HG03060 (cell line): ENCODE data around the gene SMCO2.

Experiments used
- ATAC-seq: cut with Tn5 transposase; IDR thresholded peaks from one replicate; pipeline ENCODE4 v1.9.1; 2021; ENCODE audit warnings: low read depth, moderate number of reproducible peaks; ENCODE audit not compliant: unreplicated experiment

SMCO2 gene

GRCh38 chr12:27548301-27549199 lies 102.0 kb downstream of the SMCO2 start:
- no peak for ATAC-seq

DNA sequence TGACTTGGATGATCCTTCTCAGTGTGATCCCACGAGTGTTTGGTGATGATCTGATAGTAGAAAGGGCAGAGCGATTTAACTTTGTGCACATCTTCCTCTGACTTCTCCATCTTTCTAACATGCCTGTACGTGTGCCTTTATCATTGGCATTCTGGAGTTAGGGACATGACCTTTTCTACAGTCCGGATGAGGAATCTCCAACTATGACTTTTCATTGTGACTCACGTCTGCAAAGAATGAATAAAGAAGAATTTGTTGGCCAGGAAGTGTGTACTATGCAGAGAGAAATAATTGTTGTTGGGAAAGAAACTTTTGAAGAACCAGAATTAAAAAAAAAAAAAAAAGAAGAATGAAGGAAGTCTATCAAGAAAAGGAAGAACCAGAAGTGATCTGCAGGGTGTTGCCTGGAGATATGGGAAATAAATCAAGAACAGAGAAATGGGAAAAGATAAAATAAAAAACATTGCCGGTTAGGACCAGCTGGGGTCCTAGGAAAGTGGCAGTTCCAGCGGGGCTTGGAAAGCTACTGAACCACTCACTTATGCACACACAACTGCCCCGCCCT lies 102.8 kb downstream of the SMCO2 start:
- no peak for ATAC-seq

DNA sequence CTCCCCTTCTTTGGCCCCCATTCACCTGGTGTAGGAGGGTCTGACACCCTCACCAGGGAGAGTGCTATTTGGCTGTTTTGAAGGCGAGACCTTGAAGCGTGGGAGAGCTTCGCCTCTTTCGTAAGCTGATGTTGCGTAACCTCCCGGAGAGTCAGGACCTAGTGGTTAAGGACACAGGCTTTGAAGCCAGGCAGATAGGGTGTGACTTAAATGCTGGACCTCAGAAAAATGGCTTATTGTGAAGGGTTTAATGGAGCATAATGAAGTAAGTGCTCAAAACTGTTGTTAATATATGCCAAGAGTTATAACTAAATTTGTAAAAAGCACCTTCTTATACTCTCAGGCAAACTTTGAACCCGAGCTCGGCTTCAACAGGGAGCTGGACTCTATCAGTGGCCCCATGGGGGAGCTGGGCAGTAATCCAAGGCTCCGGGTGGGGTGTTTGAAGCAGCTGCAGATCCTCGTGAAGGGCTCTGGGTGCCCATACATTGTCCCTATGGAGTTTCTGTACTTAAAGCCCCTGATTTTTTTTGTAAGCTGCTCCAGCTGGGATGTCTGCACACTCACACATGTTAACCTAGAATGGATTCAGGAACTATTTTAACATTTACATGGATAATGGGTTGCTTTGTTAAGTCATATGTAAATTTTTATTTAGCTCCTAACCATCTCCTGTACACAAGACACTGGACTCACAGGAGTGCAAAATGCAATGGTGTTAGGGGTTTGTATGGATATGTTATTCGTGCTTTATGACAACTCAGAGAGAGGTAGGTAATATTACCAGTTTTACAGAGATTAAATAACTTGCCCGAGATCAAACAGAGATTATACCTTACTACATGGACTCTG lies 103.5 kb downstream of the SMCO2 start:
- no peak for ATAC-seq

GRCh38 chr12:27550653-27550975 lies 104.1 kb downstream of the SMCO2 start:
- no peak for ATAC-seq

- ATAC-seq = no peak
Observed at GRCh38 chr12:27551172-27551840, 104.8 kb downstream of the SMCO2 start.
